IMR-90 (cell line): ENCODE measurements around the gene CDHR3. TPM values are rescaled to one million over a fixed set of nuclear protein-coding genes. Genes with fewer than 3 reads are reported as not detected.

ENCODE experiments used
- ATAC-seq: fragments of 200-7000 bp; cut with Tn5 transposase; 2 replicates; pipeline ENCODE4 v1.9.1; 2020; ENCODE audit warnings: low read depth, mild to moderate bottlenecking, moderate library complexity
- BruUV-seq: library from RNA; stranded (reverse); fragments of 400-500 nt; replicated peaks from 2 replicates; lab custom pipeline; 2021; lab: Mats Ljungman, UMichigan
- CTCF ChIA-PET: fragments of 300-600 bp; formaldehyde crosslinking; extraction: SDS; loops from one replicate; lab custom pipeline; 2021; ENCODE audit warnings: antibody characterized with exemption; lab: Yijun Ruan, JAX
- POLR2A ChIA-PET: fragments of 300-600 bp; sonication (Branson Sonifier 250); formaldehyde crosslinking; loops from one replicate; lab custom pipeline; 2022; ENCODE audit warnings: antibody characterized with exemption; ENCODE audit not compliant: unreplicated experiment; lab: Charles Lee
- DNase-seq: peaks from one replicate; pipeline ENCODE4 v3.0.0; 2013
- H2AFZ ChIP-seq: replicated peaks from 2 replicates; pipeline ENCODE3; 2013; ENCODE audit warnings: low read length, mild to moderate bottlenecking; ENCODE audit not compliant: poor library complexity
- H2AK5ac ChIP-seq: 2 replicates; pipeline ENCODE4 v1.6.1; 2013; ENCODE audit warnings: low read depth, low read length, inconsistent platforms
- H2AK9ac ChIP-seq: replicated peaks from 2 replicates; pipeline ENCODE3; 2013; ENCODE audit warnings: mild to moderate bottlenecking, low read depth, low read length, moderate library complexity; ENCODE audit not compliant: poor library complexity
- H2BK120ac ChIP-seq: 2 replicates; pipeline ENCODE4 v1.6.1; 2013; ENCODE audit warnings: low read depth, low read length, inconsistent platforms
- H2BK15ac ChIP-seq: 3 replicates; pipeline ENCODE4 v1.6.1; 2013; ENCODE audit warnings: low read depth, low read length, inconsistent platforms
- H2BK20ac ChIP-seq: 2 replicates; pipeline ENCODE4 v1.6.1; 2013; ENCODE audit warnings: low read depth, mild to moderate bottlenecking, inconsistent platforms, low read length, moderate library complexity
- H2BK5ac ChIP-seq: 2 replicates; pipeline ENCODE4 v1.6.1; 2013; ENCODE audit warnings: mild to moderate bottlenecking, low read depth, low read length, inconsistent platforms; ENCODE audit not compliant: poor library complexity, severe bottlenecking
- H3K14ac ChIP-seq: replicated peaks from 2 replicates; pipeline ENCODE4 v1.6.1; 2013; ENCODE audit warnings: low read depth, low read length, inconsistent platforms
- H3K18ac ChIP-seq: 2 replicates; pipeline ENCODE4 v1.6.1; 2013; ENCODE audit warnings: low read depth, low read length, control low read depth
- H3K23ac ChIP-seq: 2 replicates; pipeline ENCODE4 v1.6.1; 2013; ENCODE audit warnings: low read depth, low read length, inconsistent platforms
- H3K27ac ChIP-seq: 2 replicates; pipeline ENCODE4 v1.5.1; 2013; ENCODE audit warnings: mild to moderate bottlenecking, control low read depth, low read length; ENCODE audit not compliant: insufficient read depth
- H3K27me3 ChIP-seq: 2 replicates; pipeline ENCODE4 v1.6.1; 2013; ENCODE audit warnings: low read length; ENCODE audit not compliant: control insufficient read depth, insufficient read depth
- H3K36me3 ChIP-seq: 2 replicates; pipeline ENCODE4 v1.6.1; 2013; ENCODE audit warnings: low read length, mixed read lengths; ENCODE audit not compliant: control insufficient read depth, insufficient read depth
- H3K4ac ChIP-seq: 2 replicates; pipeline ENCODE4 v1.6.1; 2013; ENCODE audit warnings: low read depth, low read length, inconsistent platforms
- H3K4me1 ChIP-seq: 2 replicates; pipeline ENCODE4 v1.6.1; 2013; ENCODE audit warnings: low read length, mixed read lengths; ENCODE audit not compliant: control insufficient read depth, insufficient read depth
- H3K4me2 ChIP-seq: 2 replicates; pipeline ENCODE4 v1.6.1; 2013; ENCODE audit warnings: low read depth, mild to moderate bottlenecking, control low read depth, low read length, moderate library complexity
- H3K4me3 ChIP-seq: 2 replicates; pipeline ENCODE4 v1.5.1; 2013; ENCODE audit warnings: low read depth, mild to moderate bottlenecking, control low read depth, low read length, moderate library complexity; ENCODE audit not compliant: insufficient read depth
- H3K56ac ChIP-seq: 2 replicates; pipeline ENCODE4 v1.6.1; 2013; ENCODE audit warnings: low read length, inconsistent platforms; ENCODE audit not compliant: insufficient read depth; ENCODE audit errors: extremely low read depth
- H3K79me1 ChIP-seq, 2 experiments: 2 replicates each; pipeline ENCODE4 v1.6.1; 2013; ENCODE audit warnings: low read length in 2 of 2, inconsistent platforms in 1 of 2, low read depth in 1 of 2
- H3K9ac ChIP-seq: 2 replicates; pipeline ENCODE4 v1.6.1; 2013; ENCODE audit warnings: low read depth, low read length, control low read depth
- H3K9me1 ChIP-seq: 2 replicates; pipeline ENCODE4 v1.6.1; 2013; ENCODE audit warnings: low read length, inconsistent platforms; ENCODE audit not compliant: insufficient read depth
- H3K9me3 ChIP-seq: 2 replicates; pipeline ENCODE4 v1.6.1; 2013; ENCODE audit warnings: low read length; ENCODE audit not compliant: control insufficient read depth, insufficient read depth
- H4K20me1 ChIP-seq: 2 replicates; pipeline ENCODE4 v1.6.1; 2013; ENCODE audit warnings: low read length, inconsistent platforms; ENCODE audit not compliant: insufficient read depth
- H4K5ac ChIP-seq: 2 replicates; pipeline ENCODE4 v1.6.1; 2013; ENCODE audit warnings: mild to moderate bottlenecking, low read depth, low read length, control low read depth
- H4K8ac ChIP-seq, 2 experiments: 2 replicates each; pipeline ENCODE4 v1.6.1; 2013; ENCODE audit warnings: low read depth in 2 of 2, low read length in 2 of 2, control low read depth in 1 of 2, inconsistent platforms in 1 of 2
- H4K91ac ChIP-seq: 2 replicates; pipeline ENCODE4 v1.6.1; 2013; ENCODE audit warnings: low read depth, low read length, inconsistent platforms; ENCODE audit not compliant: insufficient read depth
- BHLHE40 ChIP-seq: fragments of 150-350 bp; IDR thresholded peaks from 2 replicates; pipeline ENCODE4 v1.6.1; 2016; ENCODE audit warnings: mild to moderate bottlenecking, low read depth, low read length
- CEBPB ChIP-seq: IDR thresholded peaks from 2 replicates; pipeline ENCODE4 v1.6.1; 2012; ENCODE audit warnings: low read depth, low read length, improper control_type of control experiment
- CHD1 ChIP-seq: IDR thresholded peaks from 2 replicates; pipeline ENCODE4 v1.6.1; 2012; ENCODE audit warnings: low read depth, low read length, improper control_type of control experiment
- CTCF ChIP-seq: conservative IDR thresholded peaks from 2 replicates; pipeline ENCODE4 v1.5.1; 2012; ENCODE audit warnings: mild to moderate bottlenecking, low read depth, low read length, improper control_type of control experiment
- ELK1 ChIP-seq: fragments of 150-350 bp; IDR thresholded peaks from 2 replicates; pipeline ENCODE4 v1.6.1; 2016; ENCODE audit warnings: low read depth, mild to moderate bottlenecking, low read length, moderate library complexity, borderline replicate concordance
- FOS ChIP-seq: fragments of 150-350 bp; IDR thresholded peaks from 2 replicates; pipeline ENCODE4 v1.6.1; 2016; ENCODE audit warnings: low read depth, low read length
- MAFK ChIP-seq: IDR thresholded peaks from 2 replicates; pipeline ENCODE4 v1.6.1; 2012; ENCODE audit warnings: low read depth, low read length, improper control_type of control experiment
- MAZ ChIP-seq: IDR thresholded peaks from 2 replicates; pipeline ENCODE4 v1.6.1; 2012; ENCODE audit warnings: low read depth, mild to moderate bottlenecking, low read length, improper control_type of control experiment, moderate library complexity, borderline replicate concordance
- MXI1 ChIP-seq: IDR thresholded peaks from 2 replicates; pipeline ENCODE4 v1.6.1; 2012; ENCODE audit warnings: low read depth, mild to moderate bottlenecking, low read length, moderate library complexity, borderline replicate concordance
- NFE2L2 ChIP-seq: fragments of 150-350 bp; IDR thresholded peaks from 2 replicates; pipeline ENCODE4 v1.6.1; 2016; ENCODE audit warnings: low read depth, mild to moderate bottlenecking, low read length
- POLR2A ChIP-seq: IDR thresholded peaks from 2 replicates; pipeline ENCODE4 v1.6.1; 2012; ENCODE audit warnings: mild to moderate bottlenecking, low read depth, low read length
- RAD21 ChIP-seq: IDR thresholded peaks from 2 replicates; pipeline ENCODE4 v1.6.1; 2012; ENCODE audit warnings: low read length, improper control_type of control experiment
- RCOR1 ChIP-seq: IDR thresholded peaks from 2 replicates; pipeline ENCODE4 v1.6.1; 2012; ENCODE audit warnings: mild to moderate bottlenecking, low read length, improper control_type of control experiment; ENCODE audit not compliant: insufficient replicate concordance
- RFX5 ChIP-seq: IDR thresholded peaks from 2 replicates; pipeline ENCODE4 v1.8.0; 2012; ENCODE audit warnings: low read depth, mild to moderate bottlenecking, low read length, moderate library complexity
- SMC3 ChIP-seq: fragments of 150-350 bp; IDR thresholded peaks from 2 replicates; pipeline ENCODE4 v1.6.1; 2016; ENCODE audit warnings: low read depth, mild to moderate bottlenecking, antibody characterized with exemption, low read length, moderate library complexity
- USF2 ChIP-seq: fragments of 150-350 bp; IDR thresholded peaks from 2 replicates; pipeline ENCODE4 v1.6.1; 2017; ENCODE audit warnings: mild to moderate bottlenecking, antibody characterized with exemption, low read length, low read depth
- WGBS, 2 experiments: methylation state at CpG; one replicate each; pipeline versions ENCODE4 v1.1.5 to v1.1.7; 2013; ENCODE audit warnings: missing lambda C conversion rate in 2 of 2; ENCODE audit not compliant: insufficient read length in 1 of 2; ENCODE audit errors: extremely low coverage in 2 of 2; 5-methylcytosine and 5-hydroxymethylcytosine counted together
- dilution Hi-C: fragments of 300-500 bp; cut with HindIII; formaldehyde crosslinking; loops from one replicate; pipeline ENCODE4 v1.14.3; 2018; ENCODE audit warnings: low sequenced_read_pairs; ENCODE audit not compliant: unreplicated experiment
- in situ Hi-C: fragments of 300-500 bp; cut with MboI; formaldehyde crosslinking; loops from 3 replicates; pipeline ENCODE4 v1.14.3; 2019; ENCODE audit warnings: low sequenced_read_pairs, inconsistent platforms, mixed read lengths
- intact Hi-C: fragments of 100-400 bp; cut with micrococcal nuclease; formaldehyde crosslinking; loops from 2 replicates; pipeline ENCODE4 v1.10.0; 2022
- polyA plus RNA-seq, 3 experiments: library from polyadenylated mRNA; depleted of rRNA; stranded (reverse); fragments of >200 nt; gene quantifications; 2 replicates each; pipeline ENCODE4 v1.2.3, GENCODE V29; 2012; ENCODE audit warnings: low replicate concordance in 1 of 3
- total RNA-seq: library from RNA; depleted of rRNA; stranded (reverse); fragments of >200 nt; gene quantifications from 2 replicates; pipeline ENCODE4 v1.2.3, GENCODE V29; 2012

The CDHR3 gene
- total and polyA plus RNA-seq, 2 of the 4 experiments (the other 2 are of a cell fraction) = 0.96 to 1.6 TPM

GRCh38 chr7:105988276-105988675, 25.2 kb downstream of the CDHR3 start:
- ChIA-PET CTCF (no interaction called here), POLR2A (no interaction called here)
- H3K9ac ChIP-seq = no peak overlapping the region
- peaks cover 53% of the 10 kb centered on the region for H3K27me3 ChIP-seq
- H2AK5ac ChIP-seq = no peak overlapping the region
- intact Hi-C loops = no loop called here
- H3K9me1 ChIP-seq = no peaks in the 10 kb centered on the region
- no peak overlapping the region for H4K5ac ChIP-seq
- no peaks in the 10 kb centered on the region for H3K79me1 ChIP-seq
- peaks cover 2% of the 10 kb centered on the region; the same call in 1 of the 2 replicates for H3K4me1 ChIP-seq
- H3K4ac ChIP-seq = no peak overlapping the region
- no peak overlapping the region for H3K4me2 ChIP-seq
- no peak overlapping the region for H3K14ac ChIP-seq
- no peak for ATAC-seq
- H2BK20ac ChIP-seq = no peak overlapping the region
- BruUV-seq = no TSS peak
- no peaks in the 10 kb centered on the region for H3K9me3 ChIP-seq
- no peak for TF ChIP-seq NFE2L2
- TF ChIP-seq RFX5 = no peak
- no peak for TF ChIP-seq USF2
- no peak for TF ChIP-seq RAD21
- no peak for TF ChIP-seq CEBPB
- no peak for TF ChIP-seq CTCF
- no peak for TF ChIP-seq MAFK
- no peak for TF ChIP-seq FOS
- TF ChIP-seq POLR2A = no peak
- no peak for TF ChIP-seq ELK1
- no peak for TF ChIP-seq BHLHE40
- TF ChIP-seq SMC3 = no peak
- TF ChIP-seq MXI1 = no peak
- no peak for TF ChIP-seq RCOR1
- no peak for TF ChIP-seq CHD1
- TF ChIP-seq MAZ = no peak
- H4K8ac ChIP-seq = no peak overlapping the region
- H3K56ac ChIP-seq = no peak overlapping the region
- H2BK15ac ChIP-seq = no peak overlapping the region
- DNase-seq = no peak
- no peak overlapping the region for H3K4me3 ChIP-seq
- H2AK9ac ChIP-seq = no peak overlapping the region
- in situ Hi-C loops = no loop called here
- H2BK5ac ChIP-seq = no peak overlapping the region
- no peaks in the 10 kb centered on the region for H4K20me1 ChIP-seq
- H2AFZ ChIP-seq = no peak overlapping the region
- no peak overlapping the region for H3K27ac ChIP-seq
- H3K23ac ChIP-seq = no peak overlapping the region
- H2BK120ac ChIP-seq = no peak overlapping the region
- dilution Hi-C loops = no loop called here
- no peak overlapping the region for H3K18ac ChIP-seq
- no peaks in the 10 kb centered on the region for H3K36me3 ChIP-seq
- WGBS, 2 experiments = no CpG with 5 or more reads among the region's 3 CpGs
- H4K91ac ChIP-seq = no peak overlapping the region
